ENCODE results near the gene HOXA6. TPM values are rescaled to one million over a fixed set of nuclear protein-coding genes. Genes with fewer than 3 reads are reported as not detected.

HOXA6 gene
- total RNA-seq, 1 experiment from 2014 or later = 12.4 TPM

- Mint-ChIP-seq H3K27me3 (ENCODE audit: unreplicated experiment) (no peaks in the 10 kb centered on the region), H3K27ac (ENCODE audit: unreplicated experiment) (no peak overlapping the region), H3K9me3 (ENCODE audit: low read depth, unreplicated experiment) (no peaks in the 10 kb centered on the region), H3K4me1 (ENCODE audit: low read depth, unreplicated experiment) (peaks cover 13% of the 10 kb centered on the region), H3K4me3 (ENCODE audit: low read depth, unreplicated experiment) (no peak overlapping the region), H3K36me3 (ENCODE audit: insufficient read depth, unreplicated experiment) (no peaks in the 10 kb centered on the region)
- no peak for TF ChIP-seq CTCF (IDR thresholded peaks at IDR 0.05; ENCODE audit: unreplicated experiment)
- CTCF ChIA-PET = interaction anchor here (0.6 to 0.7 kb wide), 2 partner anchors 89 to 358 kb away, joined by 5 to 6 read pairs; no protein-coding TSS in a partner anchor
- intact Hi-C loops (cut with micrococcal nuclease; ENCODE audit: unreplicated experiment) = no loop called here
- no TSS peak for BruUV-seq (replicated peaks)
- no peak for DNase-seq
Observed at GRCh38 chr7:27141137-27141922, 6.2 kb downstream of the HOXA6 start.

GRCh38 chr7:27140126-27140857 is 7.3 kb downstream of the HOXA6 start:
- BruUV-seq (replicated peaks) = no TSS peak
- Mint-ChIP-seq H3K4me1 (ENCODE audit: low read depth, unreplicated experiment) (peaks cover 23% of the 10 kb centered on the region), H3K9me3 (ENCODE audit: low read depth, unreplicated experiment) (no peaks in the 10 kb centered on the region), H3K36me3 (ENCODE audit: insufficient read depth, unreplicated experiment) (peaks cover 4% of the 10 kb centered on the region), H3K27me3 (ENCODE audit: unreplicated experiment) (no peaks in the 10 kb centered on the region), H3K27ac (ENCODE audit: unreplicated experiment) (no peak overlapping the region), H3K4me3 (ENCODE audit: low read depth, unreplicated experiment) (no peak overlapping the region)
- no peak for DNase-seq
- TF ChIP-seq CTCF (IDR thresholded peaks at IDR 0.05; ENCODE audit: unreplicated experiment) = no peak
- intact Hi-C loops (cut with micrococcal nuclease; ENCODE audit: unreplicated experiment) = no loop called here
- CTCF ChIA-PET = interaction anchor here (0.7 kb wide), 1 partner anchor 88 kb away, joined by 6 read pairs; no protein-coding TSS in a partner anchor

DNA sequence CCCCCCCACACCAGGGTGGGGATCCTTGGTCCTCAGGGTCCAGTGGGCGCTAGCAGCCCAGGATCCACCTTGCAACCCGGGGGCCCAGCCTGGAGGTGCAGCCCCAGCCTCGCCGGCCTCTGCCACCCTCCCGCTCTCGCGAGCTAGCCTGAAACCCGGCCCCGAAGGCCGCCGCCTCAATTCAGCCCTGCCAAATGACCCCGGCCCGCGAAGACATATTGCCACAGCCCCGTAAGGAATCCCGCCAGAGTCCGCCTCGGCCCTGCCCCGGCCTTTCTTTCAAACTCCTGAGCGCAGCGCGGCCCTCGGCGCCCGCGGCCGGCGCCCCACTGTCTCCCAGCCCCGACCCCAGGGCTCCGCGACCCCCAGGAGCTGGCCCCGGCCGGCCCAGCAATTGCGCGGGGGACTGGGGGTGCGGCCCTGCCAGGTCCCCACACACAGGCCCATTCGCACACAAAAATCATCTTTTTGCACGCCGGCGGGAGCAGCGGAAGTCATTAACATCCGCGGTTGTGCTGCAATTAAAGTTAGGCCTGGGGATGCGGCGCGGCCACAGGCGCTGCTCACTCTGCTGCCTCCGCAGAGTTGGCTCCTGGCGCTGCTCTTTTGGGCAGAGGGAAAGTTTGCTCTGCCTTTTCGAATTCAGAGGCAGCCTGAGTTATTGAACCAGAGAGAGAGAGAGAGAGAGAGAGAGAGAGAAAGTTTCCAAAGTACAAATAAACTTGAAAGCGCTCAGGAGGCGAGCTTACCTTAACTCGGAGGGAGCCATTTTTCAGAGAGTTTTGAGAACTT is 8.0 kb downstream of the HOXA6 start:
- BruUV-seq (replicated peaks) = no TSS peak
- TF ChIP-seq CTCF (IDR thresholded peaks at IDR 0.05; ENCODE audit: unreplicated experiment) = no peak
- no peak for DNase-seq
- peaks cover 31% of the 10 kb centered on the region for H3K4me1 Mint-ChIP-seq (ENCODE audit: low read depth, unreplicated experiment)
- intact Hi-C loops (cut with micrococcal nuclease; ENCODE audit: unreplicated experiment) = no loop called here
- H3K27me3 Mint-ChIP-seq (ENCODE audit: unreplicated experiment) = no peaks in the 10 kb centered on the region
- CTCF ChIA-PET = no interaction called here
- no peak overlapping the region for H3K27ac Mint-ChIP-seq (ENCODE audit: unreplicated experiment)
- H3K36me3 Mint-ChIP-seq (ENCODE audit: insufficient read depth, unreplicated experiment) = peaks cover 4% of the 10 kb centered on the region
- no peaks in the 10 kb centered on the region for H3K9me3 Mint-ChIP-seq (ENCODE audit: low read depth, unreplicated experiment)
- no peak overlapping the region for H3K4me3 Mint-ChIP-seq (ENCODE audit: low read depth, unreplicated experiment)

- no peak for DNase-seq
- no peak overlapping the region for H3K4me3 Mint-ChIP-seq (ENCODE audit: low read depth, unreplicated experiment)
- H3K27ac Mint-ChIP-seq (ENCODE audit: unreplicated experiment) = no peak overlapping the region
- intact Hi-C loops (cut with micrococcal nuclease; ENCODE audit: unreplicated experiment) = no loop called here
- H3K36me3 Mint-ChIP-seq (ENCODE audit: insufficient read depth, unreplicated experiment) = peaks cover 4% of the 10 kb centered on the region
- no peaks in the 10 kb centered on the region for H3K9me3 Mint-ChIP-seq (ENCODE audit: low read depth, unreplicated experiment)
- no peaks in the 10 kb centered on the region for H3K27me3 Mint-ChIP-seq (ENCODE audit: unreplicated experiment)
- H3K4me1 Mint-ChIP-seq (ENCODE audit: low read depth, unreplicated experiment) = peaks cover 36% of the 10 kb centered on the region
- no TSS peak for BruUV-seq (replicated peaks)
- TF ChIP-seq CTCF (IDR thresholded peaks at IDR 0.05; ENCODE audit: unreplicated experiment) = no peak
- CTCF ChIA-PET = no interaction called here
Observed at GRCh38 chr7:27138985-27139333, 8.6 kb downstream of the HOXA6 start.
